ENCODE data around the gene CDC14A.
"Not testable (repeated sequence)": the region's sequence is repeated elsewhere in the genome, so short reads cannot be mapped to it uniquely, and the experiment has no call there.

Gene CDC14A

DNA sequence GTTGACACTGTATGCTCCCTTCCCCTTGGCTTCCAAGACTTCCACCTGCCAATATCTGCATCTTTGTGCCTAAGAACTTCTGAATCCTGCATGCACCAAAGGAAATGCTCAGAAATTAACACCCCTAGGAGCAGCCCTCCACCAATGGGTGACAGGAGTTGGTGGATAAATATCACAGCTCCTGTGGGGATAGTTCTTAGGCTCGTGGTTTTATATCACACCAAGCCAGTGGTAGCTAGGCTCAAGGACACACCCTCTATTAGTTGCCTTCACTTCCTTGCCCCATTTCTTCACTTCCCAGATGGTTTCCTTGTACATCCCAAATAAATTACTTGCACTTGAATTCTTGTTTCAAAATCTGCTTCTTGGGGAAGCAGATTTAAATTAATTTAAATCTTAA is 16.9 kb upstream of the CDC14A start:
- no peak for DNase-seq (ENCODE audit: low read depth)

- DNase-seq (ENCODE audit: low read depth), result not testable (repeated sequence)
These were observed 14.4 kb upstream of the CDC14A start for GRCh38 chr1:100337878-100338277.

GRCh38 chr1:100339735-100340134 is 12.6 kb upstream of the CDC14A start:
- not testable (repeated sequence) for DNase-seq (ENCODE audit: low read depth)

GRCh38 chr1:100340494-100340893 is 11.8 kb upstream of the CDC14A start:
- DNase-seq (ENCODE audit: low read depth), result no peak

GRCh38 chr1:100342348-100342747 is 10.0 kb upstream of the CDC14A start:
- no peak for DNase-seq (ENCODE audit: low read depth)

GRCh38 chr1:100343897-100344296 is 8.4 kb upstream of the CDC14A start:
- DNase-seq (ENCODE audit: low read depth), result no peak

GRCh38 chr1:100344774-100345173 is 7.5 kb upstream of the CDC14A start:
- DNase-seq (ENCODE audit: low read depth), result no peak

GRCh38 chr1:100346387-100346786 is 5.9 kb upstream of the CDC14A start:
- DNase-seq (ENCODE audit: low read depth), result no peak

- no peak for DNase-seq (ENCODE audit: low read depth)
These were observed 5.0 kb upstream of the CDC14A start for GRCh38 chr1:100347009-100347966.

DNA sequence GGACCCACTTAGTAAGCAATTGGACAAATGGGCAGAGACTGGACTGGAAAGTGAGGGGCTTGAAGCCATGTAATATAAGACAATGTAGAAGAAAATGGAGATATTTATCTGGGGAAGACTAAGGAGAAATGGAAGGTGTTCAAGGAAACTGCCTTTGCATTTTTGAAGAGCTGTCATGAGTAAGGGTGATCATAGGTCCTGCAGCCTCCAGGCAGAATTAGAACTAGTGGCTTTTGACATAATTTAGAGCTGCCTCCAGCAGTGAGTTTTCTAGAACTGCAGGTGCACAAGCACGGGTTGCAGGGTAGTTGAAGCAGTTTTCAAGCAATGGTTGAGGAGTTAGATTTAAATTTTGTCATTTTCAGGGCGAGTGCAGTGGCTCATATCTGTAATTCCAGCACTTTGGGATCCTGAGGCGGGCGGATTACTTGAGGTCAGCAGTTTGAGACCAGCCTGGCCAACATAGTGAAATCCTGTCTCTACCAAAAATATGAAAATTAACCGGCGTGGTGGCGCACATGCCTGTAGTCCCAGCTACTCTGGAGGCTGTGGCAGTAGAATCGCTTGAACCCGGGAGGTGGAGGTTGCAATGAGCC is 3.7 kb upstream of the CDC14A start:
- DNase-seq (ENCODE audit: low read depth), result no peak

DNA sequence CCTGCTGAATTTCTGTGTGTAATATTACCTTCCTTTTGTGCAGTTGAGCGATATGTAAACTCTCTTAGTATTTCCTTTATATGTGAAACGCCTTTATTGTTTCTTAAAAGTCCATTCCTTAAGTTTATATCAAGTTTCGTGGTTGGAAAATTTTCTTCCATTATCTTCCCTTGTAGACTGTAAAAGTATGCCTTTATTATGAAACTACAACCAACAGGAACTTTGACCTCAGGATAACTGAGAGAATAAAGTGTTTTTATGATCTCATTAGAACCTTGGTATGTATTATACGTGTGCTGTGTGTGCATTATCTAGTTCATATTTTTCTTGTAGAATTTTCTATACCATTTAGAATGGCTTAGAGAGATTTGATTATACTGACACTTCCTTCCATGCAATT is 3.1 kb upstream of the CDC14A start:
- no peak for DNase-seq (ENCODE audit: low read depth)

DNA sequence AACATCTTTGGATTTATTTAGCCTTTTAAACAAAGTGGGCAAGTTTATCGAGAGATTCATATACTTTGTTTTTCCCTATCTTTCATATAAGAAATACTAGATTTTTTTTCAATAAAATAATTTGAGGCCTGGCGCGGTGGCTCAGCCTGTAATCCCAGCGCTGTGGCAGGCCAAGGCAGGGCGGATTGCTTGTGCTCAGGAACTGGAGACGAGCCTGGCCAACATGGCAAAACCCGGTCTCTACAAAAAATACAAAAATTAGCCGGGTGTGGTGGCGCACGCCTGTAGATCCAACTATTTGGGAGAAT is 1.6 kb upstream of the CDC14A start:
- no peak for DNase-seq (ENCODE audit: low read depth)

GRCh38 chr1:100351095-100351887 is 1.0 kb upstream of the CDC14A start:
- peak; percentile 77 for DNase-seq (ENCODE audit: low read depth)

DNA sequence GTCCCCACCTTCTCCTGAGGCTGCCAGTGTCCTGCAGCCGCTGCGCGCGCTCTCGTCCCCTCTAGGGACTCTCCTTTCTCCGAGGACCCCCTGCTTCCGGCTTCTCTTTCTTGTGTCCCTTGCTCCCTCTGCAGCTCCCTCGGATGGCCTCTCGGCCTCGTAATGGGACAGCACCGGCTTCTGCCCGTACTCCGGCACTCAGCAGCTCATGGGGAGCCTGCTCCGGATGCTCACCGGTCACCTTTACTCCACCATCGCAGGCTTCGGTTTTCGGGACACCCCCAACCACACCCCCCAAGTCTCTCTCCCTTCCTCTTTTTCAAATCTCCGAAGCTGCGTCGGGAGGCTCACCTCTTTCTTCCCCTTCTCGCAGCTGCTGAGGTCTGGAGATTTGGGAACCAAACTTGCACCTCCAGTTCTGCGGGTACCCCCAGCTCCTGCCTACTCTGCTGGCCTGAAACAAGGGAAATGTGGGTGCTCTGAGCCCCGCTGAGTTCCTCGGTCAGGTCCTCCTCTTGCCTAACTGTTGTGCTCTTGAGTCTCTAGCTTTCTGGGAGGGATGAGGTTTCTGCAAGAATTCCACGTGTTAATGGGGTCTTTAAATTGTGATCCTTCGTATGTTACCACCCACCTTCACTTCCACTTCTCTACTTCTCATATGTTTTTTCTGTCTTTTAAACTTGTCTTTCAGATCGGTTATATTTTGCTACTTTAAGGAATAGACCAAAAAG is 930 bp downstream of the CDC14A start:
- peak; percentile 19 for DNase-seq (ENCODE audit: low read depth)

- no peak for DNase-seq (ENCODE audit: low read depth)
These were observed 1.7 kb downstream of the CDC14A start for GRCh38 chr1:100353988-100354387.

- DNase-seq (ENCODE audit: low read depth), result no peak
These were observed 2.7 kb downstream of the CDC14A start for GRCh38 chr1:100354971-100355394.

DNA sequence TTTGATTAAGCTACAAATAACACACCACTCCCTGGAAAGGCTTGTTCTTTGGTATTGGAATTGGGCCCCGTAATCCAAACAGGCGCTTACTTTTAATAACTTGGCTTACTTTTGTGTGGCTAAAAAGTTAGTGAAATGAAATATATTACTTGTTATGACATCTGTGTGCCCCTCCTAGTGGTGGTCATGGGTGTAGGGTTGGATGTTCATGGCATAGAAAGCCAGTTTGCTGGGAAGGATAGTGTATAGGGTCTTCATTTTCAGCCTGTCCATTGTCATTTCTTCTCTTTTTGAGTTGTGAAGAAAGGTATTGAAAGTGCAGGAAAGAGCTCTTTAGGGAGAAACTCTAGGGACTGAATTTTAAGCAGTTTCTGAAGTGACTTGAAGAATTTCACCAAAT is 5.9 kb downstream of the CDC14A start:
- DNase-seq (ENCODE audit: low read depth), result no peak

- no peak for DNase-seq (ENCODE audit: low read depth)
These were observed 6.8 kb downstream of the CDC14A start for GRCh38 chr1:100359139-100359538.

DNA sequence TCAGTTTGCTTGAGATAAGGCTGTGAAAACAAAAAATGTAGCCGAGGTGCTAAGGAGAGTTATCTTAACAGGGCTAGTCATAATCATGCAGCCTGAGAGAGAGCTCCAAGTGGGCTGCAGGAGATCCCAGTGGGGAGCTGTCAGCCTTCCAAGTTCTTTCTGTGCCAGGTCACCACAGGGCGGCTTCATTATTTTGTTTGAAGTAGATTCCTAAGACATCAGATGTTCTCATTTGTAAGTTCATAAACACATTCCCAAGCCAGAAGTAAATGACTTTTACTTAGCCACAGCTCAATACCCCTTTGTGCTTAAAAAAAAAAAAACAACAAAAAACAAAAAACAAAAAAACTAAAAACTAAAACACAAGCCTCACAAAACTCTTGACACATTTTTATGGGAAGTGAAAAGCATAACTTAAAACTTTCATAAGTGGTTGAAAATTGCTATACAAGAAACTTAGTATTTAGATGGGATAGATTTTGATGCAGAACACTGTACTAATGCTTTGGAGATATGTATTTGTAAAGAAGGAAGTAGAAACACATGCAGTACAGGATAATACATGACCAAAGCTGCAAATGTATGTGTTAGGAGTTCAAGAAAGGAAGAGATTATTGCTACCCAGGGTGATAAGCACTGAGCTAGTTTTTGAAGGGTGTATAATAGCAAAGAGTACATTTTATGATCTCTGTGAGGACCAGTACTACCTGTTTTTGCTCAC is 8.6 kb downstream of the CDC14A start:
- no peak for DNase-seq (ENCODE audit: low read depth)

DNA sequence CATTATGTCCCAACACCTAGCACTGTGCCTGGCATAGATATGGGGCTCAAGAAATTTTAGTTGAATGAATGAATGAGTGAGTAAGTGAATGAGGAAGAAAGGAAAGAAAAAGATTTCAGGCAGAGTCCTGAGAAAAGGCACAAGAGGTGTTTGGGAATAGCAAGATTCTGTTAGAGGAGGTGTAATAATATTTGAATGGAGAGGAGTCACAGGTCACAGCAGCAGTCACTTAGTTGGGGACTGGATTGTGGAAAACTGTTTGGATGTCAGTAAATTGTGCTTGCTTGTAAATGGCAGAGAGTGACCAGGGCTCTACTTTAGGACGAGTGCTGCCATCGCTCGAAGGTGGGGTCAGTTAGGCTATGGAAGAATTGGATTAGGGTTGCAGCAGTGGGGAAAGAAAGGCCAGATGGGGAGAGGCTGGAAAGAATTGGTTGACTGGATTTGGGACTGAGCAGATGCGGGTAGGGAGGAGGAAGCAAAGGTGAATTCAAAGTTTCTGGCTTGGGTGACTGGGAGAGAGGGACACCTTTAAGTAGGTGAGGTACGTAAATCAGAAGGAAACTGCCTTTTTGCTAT is 9.3 kb downstream of the CDC14A start:
- DNase-seq (ENCODE audit: low read depth), result no peak

DNA sequence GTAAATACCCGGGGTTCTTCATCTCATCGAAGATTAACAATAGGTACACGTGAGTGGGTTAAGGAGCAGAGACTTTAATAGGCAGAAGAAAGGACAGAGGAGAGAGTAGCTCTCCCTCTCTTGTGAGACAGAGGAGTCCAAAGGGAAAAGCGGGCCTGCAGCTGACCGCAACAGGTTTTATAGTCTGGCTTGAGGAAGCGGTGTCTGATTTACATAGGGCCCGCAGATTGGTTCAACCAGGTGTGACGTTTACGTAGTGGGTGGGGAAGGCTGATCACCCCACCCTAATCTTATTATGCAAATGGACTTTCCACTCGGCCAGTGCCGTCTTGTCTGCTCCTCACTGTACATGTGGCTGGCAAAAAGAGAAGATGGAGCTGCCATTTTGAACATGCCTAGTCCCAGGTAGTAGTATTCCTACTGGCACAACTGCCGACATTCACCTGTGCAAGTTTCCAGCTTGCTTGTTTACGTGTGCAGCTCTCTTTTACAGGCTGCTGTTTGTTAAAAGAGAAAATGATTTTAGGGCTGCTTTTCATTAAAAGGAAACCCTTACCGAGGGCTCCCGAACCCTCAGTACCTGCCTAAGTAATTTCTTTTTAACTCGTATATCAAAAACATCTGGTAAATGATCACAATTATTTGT is 10.6 kb downstream of the CDC14A start:
- DNase-seq (ENCODE audit: low read depth), result no peak
